CD8-positive, alpha-beta memory T cell (primary cell): ENCODE results near the gene KANSL2. TPM values are rescaled to one million over a fixed set of nuclear protein-coding genes. Genes with fewer than 3 reads are reported as not detected.
A peak's percentile ranks its signal among the peaks of the same experiment; 100 is the strongest.
"Not testable (repeated sequence)": the region's sequence is repeated elsewhere in the genome, so short reads cannot be mapped to it uniquely, and the experiment has no call there.

Experiments used
- CTCF ChIA-PET: fragments of 350-600 bp; sonication (Branson Sonifier 250); formaldehyde crosslinking; loops from one replicate; lab custom pipeline; 2021; ENCODE audit warnings: antibody characterized with exemption; lab: Charles Lee
- POLR2A ChIA-PET: fragments of 350-600 bp; sonication (Branson Sonifier 250); formaldehyde crosslinking; loops from one replicate; lab custom pipeline; 2021; ENCODE audit warnings: antibody characterized with exemption; lab: Charles Lee
- DNase-seq, 5 donors: peaks; one replicate each; pipeline versions ENCODE4 v3.0.0 to v3.0.0-alpha.2; 2020 to 2022; ENCODE audit warnings: mixed read lengths in 1 of 5
- H3K27ac ChIP-seq: one replicate; pipeline ENCODE4 v1.7.0; 2013; ENCODE audit warnings: low read depth, mild to moderate bottlenecking, low read length, moderate library complexity
- H3K27me3 ChIP-seq: 2 replicates; pipeline ENCODE4 v1.7.0; 2013; ENCODE audit warnings: low read length, mild to moderate bottlenecking; ENCODE audit not compliant: insufficient read depth, poor library complexity, severe bottlenecking
- H3K36me3 ChIP-seq: 2 replicates; pipeline ENCODE4 v1.7.0; 2013; ENCODE audit warnings: mild to moderate bottlenecking, low read length, moderate library complexity; ENCODE audit not compliant: insufficient read depth
- H3K4me1 ChIP-seq: 2 replicates; pipeline ENCODE4 v1.7.0; 2013; ENCODE audit warnings: mild to moderate bottlenecking, low read length, moderate library complexity; ENCODE audit not compliant: insufficient read depth
- H3K4me3 ChIP-seq: 2 replicates; pipeline ENCODE4 v1.7.0; 2013; ENCODE audit warnings: mild to moderate bottlenecking, low read length
- H3K9me3 ChIP-seq: 2 replicates; pipeline ENCODE4 v1.7.0; 2013; ENCODE audit warnings: mild to moderate bottlenecking, low read length
- H3K27ac Mint-ChIP-seq, 8 donors: one replicate each; pipeline ENCODE4 v1.8.0; 2020 to 2021; ENCODE audit warnings: mixed read lengths in 8 of 8, mild to moderate bottlenecking in 6 of 8, inconsistent platforms in 3 of 8, moderate library complexity in 3 of 8
- H3K27me3 Mint-ChIP-seq, 2 donors: one replicate each; pipeline ENCODE4 v1.8.0; 2020 to 2021; ENCODE audit warnings: mixed read lengths in 2 of 2, mild to moderate bottlenecking in 1 of 2, moderate library complexity in 1 of 2
- H3K36me3 Mint-ChIP-seq, 3 donors: one replicate each; pipeline ENCODE4 v1.8.0; 2020 to 2021; ENCODE audit warnings: mixed read lengths in 3 of 3, inconsistent platforms in 1 of 3, mild to moderate bottlenecking in 1 of 3
- H3K4me1 Mint-ChIP-seq, 3 donors: one replicate each; pipeline ENCODE4 v1.8.0; 2020 to 2021; ENCODE audit warnings: mixed read lengths in 3 of 3, inconsistent platforms in 1 of 3, mild to moderate bottlenecking in 1 of 3
- H3K4me3 Mint-ChIP-seq, 7 donors: one replicate each; pipeline ENCODE4 v1.8.0; 2020 to 2021; ENCODE audit warnings: mixed read lengths in 7 of 7, mild to moderate bottlenecking in 6 of 7, moderate library complexity in 4 of 7, inconsistent platforms in 2 of 7
- H3K9me3 Mint-ChIP-seq, 5 donors: one replicate each; pipeline ENCODE4 v1.8.0; 2020 to 2022; ENCODE audit warnings: mixed read lengths in 5 of 5, mild to moderate bottlenecking in 3 of 5, moderate library complexity in 2 of 5, inconsistent platforms in 1 of 5
- polyA plus RNA-seq: library from polyadenylated mRNA; unstranded; fragments of 300-500 nt; fragmentation: Illumina TruSeq; gene quantifications from one replicate; pipeline ENCODE4 v1.2.3, GENCODE V29; 2021
- total RNA-seq, 2 experiments: library from RNA; stranded (reverse); gene quantifications; one replicate each; pipeline ENCODE4 v1.2.3, GENCODE V29; 2021

The KANSL2 gene
- total and polyA plus RNA-seq, 3 experiments from 2014 or later: 34.3 to 60.3 (median 58.7) TPM

DNA sequence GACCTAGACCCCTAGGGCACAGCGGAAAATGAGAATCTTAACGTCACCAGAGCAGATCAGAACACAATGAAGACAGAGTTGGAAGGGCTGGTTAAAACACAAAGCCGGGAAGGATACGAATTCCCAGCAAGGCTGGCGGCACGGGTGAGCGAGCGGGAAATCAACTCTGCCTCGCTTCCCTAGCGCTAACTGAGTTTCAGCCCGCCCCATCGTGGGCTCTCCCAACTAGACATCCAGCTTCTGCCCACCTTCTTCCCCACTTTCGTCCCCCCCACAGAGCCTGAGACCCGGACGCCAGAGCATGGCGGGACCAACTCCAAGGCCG lies 34.1 kb upstream of the KANSL2 start:
- H3K4me3 ChIP-seq: peak overlapping the region; percentile 91
- Mint-ChIP-seq H3K4me1 (peaks cover 44 to 56% (median 52%) of the 10 kb centered on the region in 3 donors), H3K9me3 (peaks cover 0 to 15% (median 11%) of the 10 kb centered on the region in 5 donors), H3K4me3 (peak overlapping the region; percentile 90 to 97 (median 93)), H3K27ac (peak overlapping the region; percentile 91 to 100 (median 99)), H3K36me3 (peaks cover 13 to 50% (median 19%) of the 10 kb centered on the region in 3 donors), H3K27me3 (no peaks in the 10 kb centered on the region)
- no peaks in the 10 kb centered on the region for H3K9me3 ChIP-seq
- no peak for DNase-seq
- ChIA-PET CTCF (interaction anchor here (0.8 to 1.3 kb wide), 2 partner anchors 34 to 37 kb away, joined by 3 to 4 read pairs; partner anchors contain the start of gene KANSL2), POLR2A (interaction anchor here (0.9 to 1.5 kb wide), 2 partner anchors 10 to 34 kb away, joined by 4 to 11 read pairs; partner anchors contain the start of gene KANSL2)
- peak overlapping the region; percentile 96 for H3K27ac ChIP-seq
- H3K27me3 ChIP-seq: no peaks in the 10 kb centered on the region
- peaks cover 18% of the 10 kb centered on the region for H3K36me3 ChIP-seq
- H3K4me1 ChIP-seq: peaks cover 30% of the 10 kb centered on the region

GRCh38 chr12:48712209-48712608 lies 30.2 kb upstream of the KANSL2 start:
- POLR2A ChIA-PET: no interaction called here
- H3K4me3 ChIP-seq: no peak overlapping the region
- peak overlapping the region in 2 of 8 donors; percentile 14 to 54 for H3K27ac Mint-ChIP-seq
- no peak for DNase-seq
- no peaks in the 10 kb centered on the region for H3K9me3 ChIP-seq
- H3K27ac ChIP-seq: no peak overlapping the region
- no peaks in the 10 kb centered on the region for H3K27me3 ChIP-seq
- peaks cover 27% of the 10 kb centered on the region for H3K36me3 ChIP-seq
- H3K4me3 Mint-ChIP-seq: no peak overlapping the region
- no peaks in the 10 kb centered on the region for H3K27me3 Mint-ChIP-seq
- peaks cover 3 to 71% (median 16%) of the 10 kb centered on the region in 3 donors for H3K36me3 Mint-ChIP-seq
- H3K4me1 ChIP-seq: peaks cover 49% of the 10 kb centered on the region
- peaks cover 62 to 81% (median 78%) of the 10 kb centered on the region in 3 donors for H3K4me1 Mint-ChIP-seq
- CTCF ChIA-PET: interaction anchor here (1.2 kb wide), 1 partner anchor 35 kb away, joined by 3 read pairs; no protein-coding TSS in a partner anchor
- H3K9me3 Mint-ChIP-seq: no peaks in the 10 kb centered on the region

- not testable (repeated sequence) for H3K27me3 Mint-ChIP-seq
Observed at GRCh38 chr12:48698822-48699221, 16.8 kb upstream of the KANSL2 start.

DNA sequence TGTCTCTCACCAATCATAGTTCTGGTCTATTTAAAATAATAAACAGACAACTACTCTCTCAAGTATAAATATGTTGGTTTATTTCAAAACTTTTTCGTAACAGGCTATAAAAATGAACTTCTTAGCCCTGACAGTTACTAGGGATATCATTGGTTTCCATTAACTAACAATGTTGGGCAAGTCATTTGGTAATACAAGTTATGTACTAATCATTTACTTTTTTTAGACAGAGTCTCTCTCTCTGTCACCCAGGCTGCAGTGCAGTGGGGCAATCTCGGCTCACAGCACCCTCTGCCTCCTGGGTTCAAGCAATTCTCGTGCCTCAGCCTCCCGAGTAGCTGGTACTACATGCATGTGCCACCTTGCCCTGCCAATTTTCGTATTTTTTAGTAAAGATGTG lies 14.6 kb upstream of the KANSL2 start:
- Mint-ChIP-seq H3K4me1 (peaks cover 17 to 23% (median 23%) of the 10 kb centered on the region in 3 donors), H3K27ac (peak overlapping the region in 1 of 8 donors; percentile 60), H3K27me3 (no peaks in the 10 kb centered on the region), H3K4me3 (no peak overlapping the region), H3K9me3 (no peaks in the 10 kb centered on the region), H3K36me3 (peaks cover 0 to 78% (median 22%) of the 10 kb centered on the region in 3 donors)
- ChIA-PET POLR2A (no interaction called here), CTCF (no interaction called here)
- Histone ChIP-seq H3K4me3 (no peak overlapping the region), H3K4me1 (no peaks in the 10 kb centered on the region), H3K9me3 (no peaks in the 10 kb centered on the region), H3K36me3 (peaks cover 31% of the 10 kb centered on the region), H3K27ac (no peak overlapping the region), H3K27me3 (no peaks in the 10 kb centered on the region)
- DNase-seq: no peak

More at GRCh38 chr12:48698822-48699221, 16.8 kb upstream of the KANSL2 start:
- H3K4me3 Mint-ChIP-seq, CTCF ChIA-PET, POLR2A ChIA-PET, H3K9me3 ChIP-seq, H3K4me3 ChIP-seq, DNase-seq, H3K9me3 Mint-ChIP-seq, H3K27ac ChIP-seq, H3K4me1 ChIP-seq, H3K27me3 ChIP-seq: not testable (repeated sequence)
- peaks cover 13 to 24% (median 23%) of the 10 kb centered on the region in 3 donors for H3K4me1 Mint-ChIP-seq
- H3K27ac Mint-ChIP-seq: peak overlapping the region in 1 of 8 donors; percentile 23
- peaks cover 0 to 71% (median 14%) of the 10 kb centered on the region in 3 donors for H3K36me3 Mint-ChIP-seq
- peaks cover 17% of the 10 kb centered on the region for H3K36me3 ChIP-seq

GRCh38 chr12:48695859-48696258 lies 13.8 kb upstream of the KANSL2 start:
- H3K36me3 Mint-ChIP-seq: peaks cover 0 to 82% (median 26%) of the 10 kb centered on the region in 3 donors
- Histone ChIP-seq H3K4me3 (no peak overlapping the region), H3K36me3 (peaks cover 31% of the 10 kb centered on the region), H3K27me3 (no peaks in the 10 kb centered on the region), H3K4me1 (no peaks in the 10 kb centered on the region), H3K9me3 (no peaks in the 10 kb centered on the region), H3K27ac (no peak overlapping the region)
- H3K27ac Mint-ChIP-seq: peak overlapping the region in 4 of 8 donors; percentile 29 to 61 (median 52)
- ChIA-PET CTCF (no interaction called here), POLR2A (no interaction called here)
- H3K27me3 Mint-ChIP-seq: no peaks in the 10 kb centered on the region
- peaks cover 18 to 26% (median 26%) of the 10 kb centered on the region in 3 donors for H3K4me1 Mint-ChIP-seq
- no peak overlapping the region for H3K4me3 Mint-ChIP-seq
- no peaks in the 10 kb centered on the region for H3K9me3 Mint-ChIP-seq
- no peak for DNase-seq

GRCh38 chr12:48694038-48694437 lies 12.0 kb upstream of the KANSL2 start:
- Mint-ChIP-seq H3K27ac (peak overlapping the region in 2 of 8 donors; percentile 56 to 81), H3K4me3 (no peak overlapping the region), H3K27me3 (no peaks in the 10 kb centered on the region), H3K36me3 (peaks cover 0 to 88% (median 24%) of the 10 kb centered on the region in 3 donors), H3K4me1 (peaks cover 14 to 30% (median 21%) of the 10 kb centered on the region in 3 donors), H3K9me3 (no peaks in the 10 kb centered on the region)
- Histone ChIP-seq H3K4me1 (no peaks in the 10 kb centered on the region), H3K27me3 (no peaks in the 10 kb centered on the region), H3K9me3 (no peaks in the 10 kb centered on the region), H3K4me3 (no peak overlapping the region), H3K36me3 (peaks cover 26% of the 10 kb centered on the region), H3K27ac (no peak overlapping the region)
- POLR2A ChIA-PET: no interaction called here
- DNase-seq: no peak
- CTCF ChIA-PET: no interaction called here

GRCh38 chr12:48693572-48693971 lies 11.5 kb upstream of the KANSL2 start:
- H3K27ac ChIP-seq: no peak overlapping the region
- CTCF ChIA-PET: no interaction called here
- H3K4me3 ChIP-seq: no peak overlapping the region
- Mint-ChIP-seq H3K27ac (no peak overlapping the region), H3K4me1 (peaks cover 15 to 35% (median 25%) of the 10 kb centered on the region in 3 donors), H3K27me3 (no peaks in the 10 kb centered on the region), H3K9me3 (no peaks in the 10 kb centered on the region), H3K36me3 (peaks cover 0 to 90% (median 24%) of the 10 kb centered on the region in 3 donors), H3K4me3 (no peak overlapping the region)
- H3K27me3 ChIP-seq: no peaks in the 10 kb centered on the region
- no peaks in the 10 kb centered on the region for H3K9me3 ChIP-seq
- peaks cover 26% of the 10 kb centered on the region for H3K36me3 ChIP-seq
- no peaks in the 10 kb centered on the region for H3K4me1 ChIP-seq
- DNase-seq: no peak
- POLR2A ChIA-PET: no interaction called here

- peak overlapping the region in 1 of 8 donors; percentile 69 for H3K27ac Mint-ChIP-seq
- ChIA-PET POLR2A (no interaction called here), CTCF (interaction anchor here (0.9 kb wide), 1 partner anchor 28 kb away, joined by 3 read pairs; no protein-coding TSS in a partner anchor)
- DNase-seq: no peak
- no peak overlapping the region for H3K4me3 ChIP-seq
- peaks cover 17 to 33% (median 29%) of the 10 kb centered on the region in 3 donors for H3K4me1 Mint-ChIP-seq
- no peaks in the 10 kb centered on the region for H3K27me3 ChIP-seq
- H3K27me3 Mint-ChIP-seq: no peaks in the 10 kb centered on the region
- H3K4me3 Mint-ChIP-seq: no peak overlapping the region
- H3K36me3 Mint-ChIP-seq: peaks cover 0 to 93% (median 23%) of the 10 kb centered on the region in 3 donors
- H3K4me1 ChIP-seq: no peaks in the 10 kb centered on the region
- no peaks in the 10 kb centered on the region for H3K9me3 ChIP-seq
- no peak overlapping the region for H3K27ac ChIP-seq
- no peaks in the 10 kb centered on the region for H3K9me3 Mint-ChIP-seq
- H3K36me3 ChIP-seq: peaks cover 26% of the 10 kb centered on the region
Observed at GRCh38 chr12:48691826-48692487, 9.9 kb upstream of the KANSL2 start.
